Lower lobe of right lung (tissue), 2 donors: ENCODE data around the gene SLC38A2. TPM values are rescaled to one million over a fixed set of nuclear protein-coding genes. Genes with fewer than 3 reads are reported as not detected.

Experiments used
- ATAC-seq, 2 donors: fragments of 200-7000 bp; cut with Tn5 transposase; one replicate each; pipeline ENCODE4 v1.9.1; 2020 to 2022; ENCODE audit warnings: mild to moderate bottlenecking in 2 of 2, moderate library complexity in 2 of 2
- DNase-seq: peaks from one replicate; pipeline ENCODE4 v3.0.0-alpha.2; 2020
- H3K27ac ChIP-seq: fragments of 200-600 bp; one replicate; pipeline ENCODE4 v1.8.0; 2022
- H3K27me3 ChIP-seq: fragments of 200-600 bp; one replicate; pipeline ENCODE4 v1.8.0; 2022; ENCODE audit warnings: low read depth
- H3K36me3 ChIP-seq: fragments of 200-600 bp; one replicate; pipeline ENCODE4 v1.8.0; 2022; ENCODE audit warnings: mild to moderate bottlenecking
- H3K4me1 ChIP-seq: fragments of 200-600 bp; one replicate; pipeline ENCODE4 v1.8.0; 2022
- H3K4me3 ChIP-seq: fragments of 200-600 bp; one replicate; pipeline ENCODE4 v1.8.0; 2022; ENCODE audit warnings: mild to moderate bottlenecking
- H3K9me3 ChIP-seq: fragments of 200-600 bp; one replicate; pipeline ENCODE4 v1.8.0; 2022
- intact Hi-C: fragments of 100-400 bp; cut with DNase I; formaldehyde crosslinking; loops from one replicate; pipeline ENCODE4 v1.11.0; 2022
- total RNA-seq: library from RNA; stranded (reverse); fragmentation: NEBNext Ultra II Directional; extraction: Animal tissue kit (Norgen Biotek cat#: 25700); gene quantifications from one replicate; pipeline ENCODE4 v1.2.1, GENCODE V29; 2021
- TF ChIP-seq, protein P1 (sequence below): fragments of 200-600 bp; IDR thresholded peaks from one replicate; pipeline ENCODE4 v1.8.0; 2022; ENCODE audit warnings: antibody characterized with exemption, mild to moderate bottlenecking
- donor health status: DM: no; HTN: yes; CAD: no; lungs with severe emphysema.

The SLC38A2 gene
- total RNA-seq, 1 donor from 2014 or later, result 284 TPM

DNA sequence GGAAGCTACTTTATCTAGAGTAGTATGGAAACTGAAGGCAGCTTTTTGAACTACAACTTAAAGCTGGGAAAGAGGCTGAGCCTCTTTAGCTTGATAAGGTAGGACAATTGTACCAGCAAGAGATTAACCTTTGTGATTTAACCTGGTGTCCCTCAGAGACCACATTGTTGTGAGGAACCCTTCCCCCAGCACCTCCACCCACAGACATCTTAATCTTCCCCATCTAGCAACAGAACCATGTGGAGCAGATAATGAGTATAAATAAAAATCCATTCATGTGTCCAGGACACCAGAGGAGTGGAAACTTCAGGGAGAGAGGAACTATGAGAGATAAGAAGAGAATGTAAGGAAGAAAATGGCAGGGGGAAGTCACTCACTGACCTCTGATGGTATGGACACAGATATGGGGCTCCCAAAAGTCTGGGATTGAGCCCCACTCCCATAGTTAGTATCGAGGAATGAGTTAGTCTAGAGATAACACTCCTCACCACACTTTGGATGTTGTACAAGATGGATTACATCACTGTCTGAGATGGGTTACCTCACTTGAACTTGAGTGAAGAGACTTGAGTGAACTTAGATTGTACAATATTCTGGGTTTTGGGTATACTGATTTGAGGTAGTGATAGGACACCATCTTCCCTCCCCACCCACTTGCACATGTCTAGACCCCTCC is 33.9 kb upstream of the SLC38A2 start:
- H3K36me3 ChIP-seq, result no peaks in the 10 kb centered on the region
- H3K27me3 ChIP-seq, result no peaks in the 10 kb centered on the region
- ATAC-seq (no peak), DNase-seq (no peak)
- peaks cover 14% of the 10 kb centered on the region for H3K4me1 ChIP-seq
- no peaks in the 10 kb centered on the region for H3K9me3 ChIP-seq
- no peak overlapping the region for H3K4me3 ChIP-seq
- TF ChIP-seq, protein P1, sequence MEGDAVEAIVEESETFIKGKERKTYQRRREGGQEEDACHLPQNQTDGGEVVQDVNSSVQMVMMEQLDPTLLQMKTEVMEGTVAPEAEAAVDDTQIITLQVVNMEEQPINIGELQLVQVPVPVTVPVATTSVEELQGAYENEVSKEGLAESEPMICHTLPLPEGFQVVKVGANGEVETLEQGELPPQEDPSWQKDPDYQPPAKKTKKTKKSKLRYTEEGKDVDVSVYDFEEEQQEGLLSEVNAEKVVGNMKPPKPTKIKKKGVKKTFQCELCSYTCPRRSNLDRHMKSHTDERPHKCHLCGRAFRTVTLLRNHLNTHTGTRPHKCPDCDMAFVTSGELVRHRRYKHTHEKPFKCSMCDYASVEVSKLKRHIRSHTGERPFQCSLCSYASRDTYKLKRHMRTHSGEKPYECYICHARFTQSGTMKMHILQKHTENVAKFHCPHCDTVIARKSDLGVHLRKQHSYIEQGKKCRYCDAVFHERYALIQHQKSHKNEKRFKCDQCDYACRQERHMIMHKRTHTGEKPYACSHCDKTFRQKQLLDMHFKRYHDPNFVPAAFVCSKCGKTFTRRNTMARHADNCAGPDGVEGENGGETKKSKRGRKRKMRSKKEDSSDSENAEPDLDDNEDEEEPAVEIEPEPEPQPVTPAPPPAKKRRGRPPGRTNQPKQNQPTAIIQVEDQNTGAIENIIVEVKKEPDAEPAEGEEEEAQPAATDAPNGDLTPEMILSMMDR, result no peak
- H3K27ac ChIP-seq, result no peak overlapping the region
- intact Hi-C loops, result no loop called here

DNA sequence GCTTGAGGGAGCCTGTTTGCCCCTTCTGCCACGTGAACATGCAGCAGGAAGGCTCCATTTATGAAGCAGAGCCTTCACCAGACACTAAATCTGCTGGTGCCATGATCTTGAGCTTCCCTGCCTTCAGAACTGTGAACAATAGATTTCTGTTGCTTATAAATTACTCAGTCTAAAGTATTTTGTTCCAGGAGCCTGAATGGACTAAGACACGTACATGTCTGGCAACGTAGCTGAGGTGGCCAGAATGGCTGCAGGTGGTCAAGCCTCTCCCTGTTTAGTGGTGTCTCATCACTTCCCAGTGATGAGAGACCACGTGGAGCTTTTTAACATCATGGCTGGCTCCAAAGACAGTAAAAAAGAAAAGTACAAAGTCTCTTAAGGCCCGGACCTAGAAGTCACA is 32.2 kb upstream of the SLC38A2 start:
- Histone ChIP-seq H3K4me1 (peaks cover 14% of the 10 kb centered on the region), H3K36me3 (no peaks in the 10 kb centered on the region), H3K4me3 (no peak overlapping the region), H3K9me3 (no peaks in the 10 kb centered on the region), H3K27me3 (no peaks in the 10 kb centered on the region), H3K27ac (no peak overlapping the region)
- no peak for ATAC-seq
- intact Hi-C loops, result no loop called here
- TF ChIP-seq, protein P1, result no peak
- DNase-seq, result no peak

DNA sequence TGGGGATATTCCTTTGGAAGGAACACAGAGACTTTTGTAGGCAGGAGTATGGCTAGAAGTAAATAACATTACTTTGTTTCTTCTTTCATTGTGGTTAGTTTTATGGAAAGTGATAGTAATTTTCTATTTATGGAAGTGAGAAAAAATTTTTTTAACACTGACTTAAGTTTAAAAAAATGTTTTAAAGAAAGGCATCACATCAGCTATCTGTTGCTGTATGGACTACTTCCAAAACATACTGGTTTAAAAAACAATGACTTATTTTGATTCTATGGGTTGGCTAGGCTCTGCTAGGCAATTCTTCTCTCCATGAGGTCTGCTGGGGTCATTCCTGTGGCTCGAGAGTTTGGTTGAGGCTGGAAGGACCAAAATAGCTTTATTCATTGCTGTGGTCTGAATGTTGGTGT is 31.7 kb upstream of the SLC38A2 start:
- no peak for DNase-seq
- H3K4me3 ChIP-seq, result no peak overlapping the region
- intact Hi-C loops, result no loop called here
- no peak for ATAC-seq
- no peak overlapping the region for H3K27ac ChIP-seq
- TF ChIP-seq, protein P1, result no peak
- H3K9me3 ChIP-seq, result no peaks in the 10 kb centered on the region
- H3K4me1 ChIP-seq, result peaks cover 14% of the 10 kb centered on the region
- H3K36me3 ChIP-seq, result no peaks in the 10 kb centered on the region
- H3K27me3 ChIP-seq, result no peaks in the 10 kb centered on the region

DNA sequence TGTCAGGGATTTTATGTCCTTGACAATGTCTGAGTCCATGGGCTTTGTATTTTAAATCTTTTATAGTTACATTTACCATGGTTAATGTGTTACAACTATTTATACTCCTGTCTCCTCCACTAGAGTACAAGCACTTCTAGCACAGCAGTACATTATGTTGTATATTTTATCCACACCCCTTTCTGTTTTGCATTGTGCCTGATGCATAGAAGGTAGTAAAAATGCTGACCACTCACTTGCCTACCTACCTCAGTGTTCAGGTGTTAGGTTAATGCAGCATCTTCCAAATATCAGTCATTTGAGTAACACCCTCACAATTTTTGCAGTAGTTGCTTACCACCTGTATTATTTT is 31.1 kb upstream of the SLC38A2 start:
- Histone ChIP-seq H3K4me3 (no peak overlapping the region), H3K9me3 (no peaks in the 10 kb centered on the region), H3K27ac (no peak overlapping the region), H3K36me3 (no peaks in the 10 kb centered on the region), H3K27me3 (no peaks in the 10 kb centered on the region), H3K4me1 (peaks cover 14% of the 10 kb centered on the region)
- TF ChIP-seq, protein P1, result no peak
- DNase-seq (no peak), ATAC-seq (no peak)
- intact Hi-C loops, result no loop called here

DNA sequence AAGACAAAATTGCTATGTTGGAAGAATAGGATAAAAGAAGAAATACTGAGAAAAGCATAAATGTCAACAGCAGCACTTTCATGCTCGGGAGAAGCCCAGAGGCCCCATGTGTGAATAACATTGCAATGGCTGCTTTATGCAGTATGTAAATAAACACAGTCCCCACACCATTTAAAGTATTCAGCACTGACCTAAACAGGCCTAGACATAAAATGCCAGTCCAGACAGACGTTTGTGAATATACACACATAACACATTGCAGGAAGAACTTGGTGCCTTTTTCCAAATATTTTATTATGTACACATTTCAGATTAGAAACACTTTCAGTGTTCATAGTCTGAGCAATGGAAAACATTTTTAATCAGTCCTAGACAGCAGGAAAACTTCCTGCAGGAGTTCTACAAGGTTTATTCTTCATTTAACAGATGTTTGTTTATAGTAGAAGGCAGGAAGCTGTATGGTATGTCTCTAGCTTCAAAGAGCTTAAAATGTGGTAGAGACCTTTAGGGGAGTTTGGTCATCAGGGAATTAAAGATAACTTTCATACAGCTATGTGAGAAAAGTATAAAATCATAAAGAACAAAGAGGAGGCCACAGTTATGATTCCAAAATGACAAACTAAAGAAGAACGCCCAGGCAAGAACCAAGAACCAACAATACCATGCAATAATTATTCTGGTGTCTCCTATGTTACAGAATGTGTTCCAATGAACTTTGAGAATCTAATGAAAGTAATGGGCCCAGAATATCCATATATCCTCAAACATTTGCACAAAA is 30.6 kb upstream of the SLC38A2 start:
- no peaks in the 10 kb centered on the region for H3K36me3 ChIP-seq
- no peak for ATAC-seq
- TF ChIP-seq, protein P1, result no peak
- no peak for DNase-seq
- H3K27me3 ChIP-seq, result no peaks in the 10 kb centered on the region
- no peaks in the 10 kb centered on the region for H3K9me3 ChIP-seq
- intact Hi-C loops, result no loop called here
- H3K4me3 ChIP-seq, result no peak overlapping the region
- no peak overlapping the region for H3K27ac ChIP-seq
- peaks cover 14% of the 10 kb centered on the region for H3K4me1 ChIP-seq
